Measurements from ENCODE around the gene SPON2. TPM values are rescaled to one million over a fixed set of nuclear protein-coding genes. Genes with fewer than 3 reads are reported as not detected.
A peak's percentile ranks its signal among the peaks of the same experiment; 100 is the strongest.
"Not testable (repeated sequence)": the region's sequence is repeated elsewhere in the genome, so short reads cannot be mapped to it uniquely, and the experiment has no call there.

The SPON2 gene
- total RNA-seq, 8 experiments from 2014 or later = 2.0 to 12.6 (median 8.1) TPM

DNA sequence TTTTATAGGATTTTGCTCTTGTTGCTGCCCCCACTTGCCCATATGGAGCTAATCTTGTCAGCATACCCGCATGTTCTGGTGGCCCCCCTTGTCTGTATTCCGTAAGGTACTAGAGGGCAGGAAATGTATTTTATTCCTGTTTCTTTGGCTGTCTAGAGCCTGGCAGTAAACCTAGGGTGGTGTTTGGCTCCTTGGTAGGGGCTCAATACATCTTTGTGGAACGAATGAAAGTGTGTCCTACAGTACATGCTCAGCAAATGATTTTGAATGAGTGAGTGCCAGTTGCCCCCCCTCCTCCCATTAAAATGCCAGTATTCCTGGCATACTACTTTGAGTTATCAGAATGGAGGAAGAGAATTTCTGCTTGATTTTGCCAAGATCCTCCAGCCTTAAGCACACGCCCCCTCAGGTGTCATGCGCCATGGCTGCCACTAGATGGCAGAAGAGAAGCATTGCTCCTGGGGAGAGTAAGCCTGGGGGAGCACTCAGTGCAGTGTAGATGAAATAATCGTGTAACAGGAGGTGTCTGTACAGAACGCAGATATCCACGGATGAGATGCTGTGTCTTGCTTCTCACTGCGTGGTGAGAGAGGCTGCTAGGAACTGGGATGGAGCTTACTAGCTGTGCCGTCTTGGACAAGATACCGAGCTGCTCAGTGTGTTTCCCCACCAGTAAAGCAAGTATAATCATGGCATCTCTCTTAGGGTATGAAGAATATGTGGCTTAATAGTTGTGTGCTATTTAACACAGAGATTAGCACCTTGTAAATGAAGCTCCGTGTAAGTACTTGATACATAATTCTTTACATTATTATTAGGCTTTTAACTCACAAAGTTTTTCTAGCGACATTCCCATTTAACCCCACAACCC is 41.8 kb downstream of the SPON2 start:
- H3K27ac ChIP-seq = no peak overlapping the region
- no peak overlapping the region for H3K4me3 ChIP-seq
- ATAC-seq (replicated peaks in 6 of 8) = peak; percentile 94 to 99 (median 97)
- WGBS, 10 experiments = 5 to 62% (median 27%) methylated on average over 2 to 11 of the region's 13 CpGs
- in situ Hi-C loops (cut with MboI; ENCODE audit: low pct_unique_long_range_greater_than_20kb in 2 of 9, low sequenced_read_pairs in 9 of 9, unreplicated experiment in 9 of 9) = no loop called here
- H3K4me1 ChIP-seq (replicated peaks in 1 of 2) = peaks cover 0 to 11% of the 10 kb centered on the region in 2 donors

GRCh38 chr4:1126506-1126905 is 45.9 kb downstream of the SPON2 start:
- no peak overlapping the region for H3K27ac ChIP-seq
- in situ Hi-C loops (cut with MboI; ENCODE audit: low pct_unique_long_range_greater_than_20kb in 2 of 9, low sequenced_read_pairs in 9 of 9, unreplicated experiment in 9 of 9) = no loop called here
- no peak overlapping the region for H3K4me3 ChIP-seq
- no peak for ATAC-seq (replicated peaks in 6 of 8)
- H3K4me1 ChIP-seq (replicated peaks in 1 of 2) = no peaks in the 10 kb centered on the region
- WGBS, 10 experiments = 43 to 86% methylated on average over 1 of the region's 1 CpG; no CpG with 5 or more reads in 8 of the 10 experiments

DNA sequence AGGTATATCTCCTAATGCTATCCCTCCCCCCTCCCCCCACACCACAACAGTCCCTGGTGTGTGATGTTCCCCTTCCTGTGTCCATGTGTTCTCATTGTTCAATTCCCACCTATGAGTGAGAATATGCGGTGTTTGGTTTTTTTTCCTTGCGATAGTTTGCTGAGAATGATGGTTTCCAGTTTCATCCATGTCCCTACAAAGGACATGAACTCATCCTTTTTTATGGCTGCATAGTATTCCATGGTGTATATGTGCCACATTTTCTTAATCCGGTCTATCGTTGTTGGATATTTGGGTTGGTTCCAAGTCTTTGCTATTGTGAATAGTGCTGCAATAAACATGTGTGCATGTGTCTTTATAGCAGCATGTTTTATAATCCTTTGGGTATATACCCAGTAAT is 46.9 kb downstream of the SPON2 start:
- WGBS, 10 experiments = no CpG with 5 or more reads among the region's 4 CpGs
- H3K4me1 ChIP-seq (replicated peaks in 1 of 2); H3K4me3 ChIP-seq; ATAC-seq (replicated peaks in 6 of 8); H3K27ac ChIP-seq; in situ Hi-C loops (cut with MboI; ENCODE audit: low pct_unique_long_range_greater_than_20kb in 2 of 9, low sequenced_read_pairs in 9 of 9, unreplicated experiment in 9 of 9): not testable (repeated sequence)

GRCh38 chr4:1124818-1125217 is 47.6 kb downstream of the SPON2 start:
- peak in 3 of 8 experiments; percentile 61 to 91 (median 71) for ATAC-seq (replicated peaks in 6 of 8)
- H3K4me1 ChIP-seq (replicated peaks in 1 of 2) = no peaks in the 10 kb centered on the region
- in situ Hi-C loops (cut with MboI; ENCODE audit: low pct_unique_long_range_greater_than_20kb in 2 of 9, low sequenced_read_pairs in 9 of 9, unreplicated experiment in 9 of 9) = no loop called here

DNA sequence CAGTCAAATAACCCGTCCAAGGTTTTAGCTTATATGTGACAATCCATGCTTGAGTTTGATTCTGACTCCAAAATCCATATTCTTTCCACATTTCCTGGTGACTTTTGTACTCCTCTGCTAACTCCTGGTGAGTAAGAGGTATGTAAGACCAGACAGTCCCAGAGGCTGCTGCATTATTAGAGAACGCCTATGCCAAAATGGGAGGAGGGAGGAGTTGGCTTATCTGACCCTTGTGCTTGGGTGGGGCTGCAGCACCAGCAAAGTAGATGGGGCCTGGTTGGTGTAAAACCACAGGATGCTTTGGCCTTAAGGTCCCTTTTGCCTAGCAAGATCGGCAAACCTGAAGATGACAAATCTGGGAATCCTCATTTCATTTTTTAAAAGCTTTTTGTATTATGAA is 49.9 kb downstream of the SPON2 start:
- WGBS, 10 experiments = 0 to 100% (median 60%) methylated on average over 1 to 3 of the region's 3 CpGs; no CpG with 5 or more reads in 3 of the 10 experiments
- in situ Hi-C loops (cut with MboI; ENCODE audit: low pct_unique_long_range_greater_than_20kb in 2 of 9, low sequenced_read_pairs in 9 of 9, unreplicated experiment in 9 of 9) = no loop called here
- Histone ChIP-seq H3K4me3 (no peak overlapping the region), H3K4me1 (replicated peaks in 1 of 2) (no peaks in the 10 kb centered on the region), H3K27ac (no peak overlapping the region)
- ATAC-seq (replicated peaks in 6 of 8) = peak in 2 of 8 experiments; percentile 89 to 95

More at GRCh38 chr4:1124818-1125217, 47.6 kb downstream of the SPON2 start:
- Histone ChIP-seq H3K27ac (no peak overlapping the region), H3K4me3 (no peak overlapping the region)
- WGBS, 10 experiments = 2 to 78% (median 57%) methylated on average over 2 to 4 of the region's 4 CpGs; no CpG with 5 or more reads in 1 of the 10 experiments

Other genes starting within 250 kb of the SPON2 start
- 10 to 100 TPM; 26.1 to 94.0 (median 44.6) TPM for gene GAK, start 240.3 kb downstream of the SPON2 start, total RNA-seq
- gene TMEM175, start 240.1 kb downstream of the SPON2 start, total RNA-seq = 10 to 100 TPM; 12.0 to 31.3 (median 27.3) TPM
- gene DGKQ, start 199.0 kb downstream of the SPON2 start, total RNA-seq = 10 to 100 TPM in 2 of 8 experiments, 1 to 10 TPM in 6; 2.9 to 11.7 (median 6.7) TPM
- 10 to 100 TPM in 3 of 8 experiments, 1 to 10 TPM in 4, under 1 TPM in 1; 0.88 to 17.4 (median 5.0) TPM for gene IDUA, start 185.5 kb downstream of the SPON2 start, total RNA-seq
- 1 to 10 TPM in 5 of 8 experiments, under 1 TPM in 3; 0.60 to 6.3 (median 2.0) TPM for gene SLC26A1, start 179.2 kb downstream of the SPON2 start, total RNA-seq
- gene FGFRL1, start 161.0 kb downstream of the SPON2 start, total RNA-seq = 10 to 100 TPM in 5 of 8 experiments, 1 to 10 TPM in 3; 5.4 to 42.4 (median 15.0) TPM
- gene RNF212, start 59.0 kb downstream of the SPON2 start, total RNA-seq = 1 to 10 TPM in 7 of 8 experiments, under 1 TPM in 1; 0.70 to 9.4 (median 4.8) TPM
- gene CTBP1, start 76.5 kb upstream of the SPON2 start, total RNA-seq = 100 to 1,000 TPM; 120 to 180 (median 146) TPM
- gene MAEA, start 117.3 kb upstream of the SPON2 start, total RNA-seq = 10 to 100 TPM; 28.5 to 80.7 (median 56.7) TPM
- gene UVSSA, start 174.6 kb upstream of the SPON2 start, total RNA-seq = 10 to 100 TPM in 3 of 8 experiments, 1 to 10 TPM in 5; 4.9 to 41.9 (median 8.1) TPM
- under 1 TPM in 2 of 8 experiments, not detected in 6; 0.11 to 0.47 TPM for gene NKX1-1, start 233.9 kb upstream of the SPON2 start, total RNA-seq

Measured in motor neuron (in vitro differentiated cells).